Esophagus muscularis mucosa (tissue), 3 donors: ENCODE results near the gene BDKRB1.

ENCODE experiments used
- CTCF ChIP-seq, 3 experiments: fragments of 200-600 bp in 2 of 3; fragments of 450-650 bp in 1 of 3; sonication (generic) in 2 of 3; IDR thresholded peaks; one replicate each; pipeline ENCODE4 v1.5.1; 2017 to 2019; ENCODE audit warnings: antibody characterized with exemption in 3 of 3, mild to moderate bottlenecking in 2 of 3, moderate library complexity in 1 of 3
- POLR2A ChIP-seq: fragments of 450-650 bp; IDR thresholded peaks from one replicate; pipeline ENCODE4 v1.6.1; 2017; ENCODE audit warnings: antibody characterized with exemption, moderate library complexity, mild to moderate bottlenecking, low read depth
- POLR2AphosphoS5 ChIP-seq, 2 donors: sonication (generic); formaldehyde crosslinking; IDR thresholded peaks; one replicate each; pipeline ENCODE4 v1.6.1; 2017; ENCODE audit warnings: antibody characterized with exemption in 2 of 2

DNA sequence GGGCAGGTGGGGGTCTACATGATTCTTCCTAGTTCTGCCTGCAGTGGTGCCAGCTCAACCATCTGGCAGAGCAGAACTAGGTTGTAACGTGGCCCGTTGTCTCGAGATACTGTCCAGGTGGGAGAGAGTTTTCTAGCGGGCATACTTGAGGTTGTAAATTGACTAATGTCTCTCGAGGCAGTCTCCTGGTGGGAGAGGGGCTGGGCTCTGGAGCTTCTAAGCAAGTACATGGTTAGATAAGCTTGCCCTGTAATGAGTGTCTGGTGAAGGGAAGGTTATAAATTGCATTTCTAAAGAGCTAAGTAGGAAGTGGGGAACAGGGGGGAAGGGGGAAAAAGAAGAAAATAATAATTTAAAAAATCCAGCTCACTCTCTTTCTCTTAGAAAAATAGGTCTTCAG is 18.1 kb downstream of the BDKRB1 start:
- TF ChIP-seq CTCF (IDR thresholded peaks at IDR 0.05) (no peak), POLR2AphosphoS5 (IDR thresholded peaks at IDR 0.05) (no peak), POLR2A (no peak)
